BLaER1 (cell line): ENCODE results near the gene MAFB.

Source experiments
- H3K27ac ChIP-seq: shearing (Covaris generic); formaldehyde crosslinking; 2 replicates; pipeline ENCODE4 v1.8.1; 2022
- H3K27me3 ChIP-seq: shearing (Covaris generic); formaldehyde crosslinking; 2 replicates; pipeline ENCODE4 v1.8.1; 2022
- H3K36me3 ChIP-seq: shearing (Covaris generic); formaldehyde crosslinking; 2 replicates; pipeline ENCODE4 v1.8.1; 2022
- H3K4me1 ChIP-seq: shearing (Covaris generic); formaldehyde crosslinking; 2 replicates; pipeline ENCODE4 v1.8.1; 2022
- H3K4me2 ChIP-seq: shearing (Covaris generic); formaldehyde crosslinking; 2 replicates; pipeline ENCODE4 v1.8.1; 2022
- H3K4me3 ChIP-seq: shearing (Covaris generic); formaldehyde crosslinking; 2 replicates; pipeline ENCODE4 v1.8.1; 2022
- H3K9ac ChIP-seq: shearing (Covaris generic); formaldehyde crosslinking; 2 replicates; pipeline ENCODE4 v1.8.1; 2022
- H3K9me3 ChIP-seq: shearing (Covaris generic); formaldehyde crosslinking; 2 replicates; pipeline ENCODE4 v1.8.1; 2022
- H4K20me1 ChIP-seq: shearing (Covaris generic); formaldehyde crosslinking; 2 replicates; pipeline ENCODE4 v1.8.1; 2022
- Cebpa-rat ChIP-seq: shearing (Covaris generic); IDR thresholded peaks from 2 replicates; pipeline ENCODE4 v1.8.1; 2022

Gene MAFB

DNA sequence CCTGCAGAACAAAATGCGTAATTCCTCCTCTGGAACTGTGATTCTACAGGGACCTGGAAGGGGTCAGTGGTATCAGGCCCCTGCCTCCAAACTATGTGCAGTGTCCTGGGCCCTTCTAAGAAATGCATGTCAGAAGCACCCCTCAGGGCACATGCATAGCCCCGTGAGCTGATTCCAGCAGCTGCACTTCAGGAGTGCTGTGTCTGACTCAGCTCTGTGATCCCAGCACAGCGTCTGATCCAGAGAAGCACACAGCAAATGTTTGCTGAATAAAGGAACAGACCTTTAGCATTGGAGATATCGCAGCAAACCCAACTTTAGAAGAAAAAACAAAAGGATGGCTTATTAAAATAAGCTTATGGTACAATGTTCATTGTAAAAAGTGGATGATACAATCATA is 15.8 kb upstream of the MAFB start:
- Histone ChIP-seq H3K4me2 (no peak overlapping the region), H3K36me3 (no peaks in the 10 kb centered on the region), H3K4me3 (no peak overlapping the region), H4K20me1 (no peaks in the 10 kb centered on the region), H3K4me1 (no peaks in the 10 kb centered on the region; the same call in 1 of the 2 replicates), H3K27ac (no peak overlapping the region), H3K9ac (no peak overlapping the region), H3K9me3 (no peaks in the 10 kb centered on the region), H3K27me3 (no peaks in the 10 kb centered on the region)
- TF ChIP-seq Cebpa-rat, result no peak

- H3K4me1 ChIP-seq, result no peaks in the 10 kb centered on the region; the same call in 1 of the 2 replicates
- H4K20me1 ChIP-seq, result no peaks in the 10 kb centered on the region
- no peak overlapping the region for H3K27ac ChIP-seq
- no peaks in the 10 kb centered on the region for H3K27me3 ChIP-seq
- H3K9me3 ChIP-seq, result no peaks in the 10 kb centered on the region
- H3K4me3 ChIP-seq, result no peak overlapping the region
- no peak overlapping the region for H3K9ac ChIP-seq
- no peak for TF ChIP-seq Cebpa-rat
- no peak overlapping the region for H3K4me2 ChIP-seq
- no peaks in the 10 kb centered on the region for H3K36me3 ChIP-seq
Measured at GRCh38 chr20:40703975-40704530, 15.0 kb upstream of the MAFB start.

- H3K9me3 ChIP-seq, result no peaks in the 10 kb centered on the region
- H3K27me3 ChIP-seq, result no peaks in the 10 kb centered on the region
- no peaks in the 10 kb centered on the region for H3K4me1 ChIP-seq
- H4K20me1 ChIP-seq, result no peaks in the 10 kb centered on the region
- H3K9ac ChIP-seq, result no peak overlapping the region
- H3K27ac ChIP-seq, result no peak overlapping the region
- TF ChIP-seq Cebpa-rat, result no peak
- H3K4me2 ChIP-seq, result no peak overlapping the region
- H3K4me3 ChIP-seq, result no peak overlapping the region
- H3K36me3 ChIP-seq, result no peaks in the 10 kb centered on the region
Measured at GRCh38 chr20:40702504-40702903, 13.5 kb upstream of the MAFB start.

- no peak overlapping the region for H3K4me2 ChIP-seq
- no peak for TF ChIP-seq Cebpa-rat
- H3K4me3 ChIP-seq, result no peak overlapping the region
- no peaks in the 10 kb centered on the region for H3K36me3 ChIP-seq
- H3K27ac ChIP-seq, result no peak overlapping the region
- H3K9ac ChIP-seq, result no peak overlapping the region
- H3K9me3 ChIP-seq, result no peaks in the 10 kb centered on the region
- H3K27me3 ChIP-seq, result peaks cover 25% of the 10 kb centered on the region
- H4K20me1 ChIP-seq, result no peaks in the 10 kb centered on the region
- no peaks in the 10 kb centered on the region for H3K4me1 ChIP-seq
Measured at GRCh38 chr20:40698744-40699143, 9.7 kb upstream of the MAFB start.

DNA sequence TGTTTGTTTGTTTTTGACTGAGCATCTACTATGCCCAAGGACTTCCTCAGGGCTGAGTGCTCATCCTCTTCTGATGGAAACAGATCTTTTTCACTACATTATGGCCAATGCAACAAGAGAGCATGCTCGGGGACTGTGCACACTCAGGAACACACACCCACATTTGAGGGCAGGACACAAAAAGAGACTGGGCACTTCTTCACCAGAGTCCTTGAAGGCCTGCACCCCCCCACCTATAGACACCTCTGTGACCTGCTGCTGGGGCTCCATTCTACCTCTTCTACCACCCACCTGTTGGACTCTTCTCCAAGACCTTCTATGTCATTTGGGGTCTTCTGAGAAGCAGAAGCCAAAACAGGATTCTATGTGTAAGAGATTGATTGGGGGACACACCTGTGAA is 9.2 kb upstream of the MAFB start:
- no peak overlapping the region for H3K4me3 ChIP-seq
- H3K27me3 ChIP-seq, result peaks cover 29% of the 10 kb centered on the region
- H3K4me1 ChIP-seq, result no peaks in the 10 kb centered on the region
- H4K20me1 ChIP-seq, result no peaks in the 10 kb centered on the region
- no peak overlapping the region for H3K27ac ChIP-seq
- no peak overlapping the region for H3K9ac ChIP-seq
- no peaks in the 10 kb centered on the region for H3K36me3 ChIP-seq
- TF ChIP-seq Cebpa-rat, result no peak
- H3K9me3 ChIP-seq, result no peaks in the 10 kb centered on the region
- no peak overlapping the region for H3K4me2 ChIP-seq

DNA sequence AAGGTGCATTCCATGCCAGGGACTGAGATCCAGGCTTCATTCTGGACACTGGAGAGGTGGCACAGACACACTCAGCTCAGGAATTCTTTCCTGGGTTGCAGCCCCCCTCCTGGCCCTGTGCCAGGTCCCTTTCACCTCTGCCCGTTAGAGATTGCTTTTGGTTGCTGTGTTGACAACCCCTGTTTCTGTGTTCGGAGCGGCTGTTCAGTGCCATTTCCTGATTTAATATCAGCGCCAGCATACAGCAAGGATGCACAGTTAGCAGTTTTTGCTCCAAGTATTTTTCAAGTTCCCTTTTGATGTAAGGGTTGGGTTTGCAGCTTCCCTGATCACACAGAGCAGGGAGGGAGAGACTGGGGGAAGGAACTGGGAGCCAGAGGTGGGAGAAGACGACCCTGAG is 8.5 kb upstream of the MAFB start:
- Histone ChIP-seq H3K36me3 (no peaks in the 10 kb centered on the region), H3K27ac (no peak overlapping the region), H3K9me3 (0 out of 2 replicates have a peak, but pooled peaks cover 2% of the 10 kb centered on the region), H3K4me2 (no peak overlapping the region), H3K27me3 (peaks cover 37% of the 10 kb centered on the region), H3K9ac (no peak overlapping the region), H3K4me3 (no peak overlapping the region), H3K4me1 (no peaks in the 10 kb centered on the region), H4K20me1 (peaks cover 5% of the 10 kb centered on the region; the same call in 1 of the 2 replicates)
- no peak for TF ChIP-seq Cebpa-rat

DNA sequence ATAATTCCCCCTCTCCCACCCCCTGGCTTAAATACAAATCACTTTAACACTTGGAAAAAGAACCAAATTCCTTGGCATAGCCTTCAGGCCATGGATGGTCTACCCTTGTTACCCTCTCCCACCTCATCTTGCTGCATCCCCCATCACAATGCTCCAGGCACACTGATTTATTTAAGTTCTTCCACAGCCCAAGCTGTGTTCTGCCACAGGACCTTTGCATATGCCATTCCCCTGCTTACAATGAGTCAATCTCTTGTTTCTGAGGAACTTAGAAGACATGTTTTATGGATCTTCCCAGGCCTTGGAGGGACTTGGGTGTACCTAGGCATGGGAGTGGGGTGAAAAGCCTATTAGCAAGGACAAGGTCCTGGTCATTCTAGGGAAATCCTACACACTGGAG is 6.2 kb upstream of the MAFB start:
- Histone ChIP-seq H3K27ac (no peak overlapping the region), H3K36me3 (no peaks in the 10 kb centered on the region), H3K4me3 (no peak overlapping the region), H3K4me1 (no peaks in the 10 kb centered on the region; the same call in 1 of the 2 replicates), H3K27me3 (peaks cover 60% of the 10 kb centered on the region), H3K4me2 (no peak overlapping the region), H3K9me3 (0 out of 2 replicates have a peak, but pooled peaks cover 6% of the 10 kb centered on the region), H3K9ac (no peak overlapping the region), H4K20me1 (peaks cover 23% of the 10 kb centered on the region; the same call in 1 of the 2 replicates)
- no peak for TF ChIP-seq Cebpa-rat

DNA sequence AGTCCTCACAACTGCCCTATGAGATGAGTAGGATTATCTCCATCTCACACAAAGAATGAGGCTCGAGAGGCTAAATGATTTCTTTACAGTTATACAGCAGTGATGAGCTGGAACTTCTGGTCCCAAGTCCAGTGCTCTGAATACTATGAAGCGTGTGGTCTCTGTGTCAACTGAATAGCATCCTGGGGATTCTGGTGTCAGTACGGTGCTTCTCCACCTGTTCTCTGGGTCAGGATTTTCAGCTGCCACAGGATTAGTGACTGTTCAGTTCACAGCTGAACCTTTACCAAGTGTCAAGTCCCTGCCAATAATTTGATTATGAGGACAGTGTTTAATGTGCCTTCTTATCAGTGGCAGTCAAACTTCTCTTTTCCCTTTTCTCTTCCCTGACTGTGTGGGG is 5.2 kb upstream of the MAFB start:
- H3K4me2 ChIP-seq, result no peak overlapping the region
- 0 out of 2 replicates have a peak, but pooled peaks cover 6% of the 10 kb centered on the region for H3K9me3 ChIP-seq
- peaks cover 62% of the 10 kb centered on the region for H3K27me3 ChIP-seq

DNA sequence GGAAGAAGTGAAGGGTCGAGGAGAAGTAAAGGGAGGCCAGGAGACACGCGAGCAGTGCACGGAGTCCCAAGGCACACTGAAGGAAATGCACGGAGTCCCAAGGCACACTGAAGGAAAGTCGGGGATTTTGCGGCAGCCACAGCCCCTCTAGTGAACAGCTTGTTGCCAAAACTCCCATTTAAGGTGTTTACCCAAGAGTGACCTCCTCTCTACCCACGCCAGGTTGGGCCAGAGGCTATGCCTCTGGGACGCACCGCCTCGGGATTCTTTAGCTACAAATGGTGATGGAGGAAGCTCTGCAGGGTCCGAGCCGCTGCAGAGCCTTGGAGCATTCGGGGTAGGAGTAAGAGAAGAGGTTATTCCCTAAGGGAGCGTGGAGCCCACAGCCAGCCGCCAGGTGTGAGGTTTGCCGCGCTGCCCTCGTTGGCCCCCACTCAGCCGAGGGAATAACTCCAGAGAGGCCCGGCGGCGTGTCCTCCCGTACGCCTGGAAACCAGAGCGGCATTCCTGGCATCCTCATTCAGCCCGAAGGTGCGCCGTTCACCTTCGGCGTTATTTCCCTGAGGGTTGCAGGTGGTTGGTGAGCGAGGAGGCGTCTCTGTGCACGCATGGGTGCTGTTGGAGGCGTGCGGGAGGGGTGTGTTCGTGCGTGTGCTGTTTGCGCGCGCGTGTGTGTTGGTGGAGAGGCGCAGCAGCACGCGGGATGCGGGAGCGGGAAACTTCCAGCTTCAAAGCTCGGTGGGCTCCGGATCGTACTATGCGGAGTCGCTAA is 3.4 kb upstream of the MAFB start:
- Histone ChIP-seq H3K9me3 (0 out of 2 replicates have a peak, but pooled peaks cover 6% of the 10 kb centered on the region), H3K27ac (no peak overlapping the region), H3K4me1 (peaks cover 13% of the 10 kb centered on the region), H3K4me2 (no peak overlapping the region), H3K4me3 (no peak overlapping the region), H4K20me1 (peaks cover 37% of the 10 kb centered on the region), H3K36me3 (no peaks in the 10 kb centered on the region), H3K9ac (no peak overlapping the region), H3K27me3 (peaks cover 77% of the 10 kb centered on the region)
- TF ChIP-seq Cebpa-rat, result no peak

More for the DNA sequence above, 5.2 kb upstream of the MAFB start:
- peaks cover 23% of the 10 kb centered on the region; the same call in 1 of the 2 replicates for H4K20me1 ChIP-seq
- H3K27ac ChIP-seq, result no peak overlapping the region
- TF ChIP-seq Cebpa-rat, result no peak
- no peaks in the 10 kb centered on the region; the same call in 1 of the 2 replicates for H3K4me1 ChIP-seq
- H3K36me3 ChIP-seq, result no peaks in the 10 kb centered on the region
- no peak overlapping the region for H3K9ac ChIP-seq
- no peak overlapping the region for H3K4me3 ChIP-seq

GRCh38 chr20:40691566-40692239 is 2.7 kb upstream of the MAFB start:
- no peak overlapping the region for H3K4me2 ChIP-seq
- H4K20me1 ChIP-seq, result peaks cover 44% of the 10 kb centered on the region
- no peak overlapping the region for H3K9ac ChIP-seq
- no peak overlapping the region for H3K27ac ChIP-seq
- H3K9me3 ChIP-seq, result 0 out of 2 replicates have a peak, but pooled peaks cover 6% of the 10 kb centered on the region
- H3K36me3 ChIP-seq, result no peaks in the 10 kb centered on the region
- H3K4me1 ChIP-seq, result peaks cover 14% of the 10 kb centered on the region
- H3K4me3 ChIP-seq, result no peak overlapping the region
- no peak for TF ChIP-seq Cebpa-rat
- peaks cover 84% of the 10 kb centered on the region for H3K27me3 ChIP-seq
